K562 (cell line): ENCODE measurements around the gene NR1H2. TPM values are rescaled to one million over a fixed set of nuclear protein-coding genes. Genes with fewer than 3 reads are reported as not detected.

ENCODE experiments used
- ATAC-seq: fragments of 200-7000 bp; cut with Tn5 transposase; 3 replicates; pipeline ENCODE4 v1.9.1; 2020; ENCODE audit warnings: moderate library complexity
- BruUV-seq: library from RNA; stranded (reverse); fragments of 400-500 nt; replicated peaks from 2 replicates; lab custom pipeline; 2021; lab: Mats Ljungman, UMichigan
- CTCF ChIA-PET: fragments of 300-600 bp; formaldehyde crosslinking; extraction: SDS; loops from one replicate; lab custom pipeline; 2021; ENCODE audit warnings: low intra/inter-chr PET ratio; lab: Yijun Ruan, JAX
- POLR2A ChIA-PET: fragments of 300-600, 350-650 bp; sonication (Branson Sonifier 250); formaldehyde crosslinking; extraction: SDS; loops from one replicate; lab custom pipeline; 2021; ENCODE audit warnings: antibody characterized with exemption, inconsistent platforms; lab: Yijun Ruan, JAX
- DNase-seq, 4 experiments: peaks; one replicate each; pipeline versions ENCODE4 v3.0.0 to v3.0.0-alpha.2; 2011 to 2018; ENCODE audit warnings: low spot score in 3 of 4, mixed read lengths in 3 of 4; ENCODE audit errors: extremely low read depth in 1 of 4
- FAIRE-seq: peaks from 2 replicates; lab custom pipeline; 2011; peaks lifted over from hg19 to GRCh38; lab: Jason Lieb, UNC
- H2AFZ ChIP-seq: 2 replicates; pipeline ENCODE4 v1.6.0; 2011; ENCODE audit warnings: low read depth, low read length, control low read depth, inconsistent platforms
- H3K27ac ChIP-seq: fragments of 200-600 bp; 3 replicates; pipeline ENCODE4 v1.8.0; 2011; ENCODE audit warnings: low read depth, mild to moderate bottlenecking, control low read depth, inconsistent platforms, low read length, moderate library complexity, mixed read lengths; ENCODE audit errors: extremely low read depth
- H3K27me3 ChIP-seq, 2 experiments: fragments of 300-600 bp in 1 of 2; 2 replicates in 1 of 2; 3 replicates in 1 of 2; pipeline versions ENCODE4 v1.6.0 to v1.8.0; 2011; ENCODE audit warnings: inconsistent platforms in 2 of 2, low read length in 2 of 2, mild to moderate bottlenecking in 1 of 2, mixed read lengths in 1 of 2, moderate library complexity in 1 of 2; ENCODE audit not compliant: control insufficient read depth in 2 of 2, insufficient read depth in 2 of 2
- H3K36me3 ChIP-seq: fragments of 300-600 bp; 3 replicates; pipeline ENCODE4 v1.8.0; 2011; ENCODE audit warnings: mild to moderate bottlenecking, low read length, inconsistent platforms; ENCODE audit not compliant: control insufficient read depth, insufficient read depth
- H3K4me1 ChIP-seq, 2 experiments: fragments of 200-600 bp in 1 of 2; replicated peaks in 1 of 2; 2 replicates in 1 of 2; 3 replicates in 1 of 2; pipeline versions ENCODE4 v1.5.1 to v1.8.0; 2011; ENCODE audit warnings: inconsistent platforms in 2 of 2, low read length in 2 of 2, mild to moderate bottlenecking in 1 of 2, mixed read lengths in 1 of 2, moderate library complexity in 1 of 2; ENCODE audit not compliant: control insufficient read depth in 2 of 2, insufficient read depth in 2 of 2
- H3K4me2 ChIP-seq: 2 replicates; pipeline ENCODE4 v1.6.1; 2011; ENCODE audit warnings: low read length, control low read depth, inconsistent platforms, mixed read lengths; ENCODE audit not compliant: insufficient read depth
- H3K4me3 ChIP-seq: fragments of 200-600 bp; sonication (generic), shearing (Covaris generic); 2 replicates; pipeline ENCODE4 v1.5.1; 2016; ENCODE audit warnings: control low read depth, inconsistent platforms
- H3K79me2 ChIP-seq: fragments of 200-600 bp; 3 replicates; pipeline ENCODE4 v1.8.0; 2011; ENCODE audit warnings: low read length, inconsistent platforms; ENCODE audit not compliant: control insufficient read depth, insufficient read depth
- H3K9ac ChIP-seq, 2 experiments: 2 replicates each; pipeline versions ENCODE4 v1.6.0 to v1.6.1; 2011; ENCODE audit warnings: low read depth in 2 of 2, low read length in 2 of 2, control low read depth in 1 of 2, inconsistent platforms in 1 of 2, mild to moderate bottlenecking in 1 of 2, mixed read lengths in 1 of 2; ENCODE audit not compliant: insufficient read depth in 1 of 2
- H3K9me1 ChIP-seq: one replicate; pipeline ENCODE4 v1.6.0; 2011; ENCODE audit warnings: inconsistent platforms, mild to moderate bottlenecking, low read length, moderate library complexity; ENCODE audit not compliant: control insufficient read depth, insufficient read depth
- H3K9me3 ChIP-seq: replicated peaks from 2 replicates; pipeline ENCODE4 v1.5.1; 2011; ENCODE audit warnings: low read depth, low read length, inconsistent platforms; ENCODE audit not compliant: control insufficient read depth, insufficient read depth
- H4K20me1 ChIP-seq: replicated peaks from 2 replicates; pipeline ENCODE4 v1.6.1; 2011; ENCODE audit warnings: low read length, inconsistent platforms, mixed read lengths; ENCODE audit not compliant: control insufficient read depth, insufficient read depth
- EGR1 ChIP-seq: fragments of 450-650 bp; conservative IDR thresholded peaks from 2 replicates; pipeline ENCODE4 v1.6.1; 2017; ENCODE audit warnings: mild to moderate bottlenecking
- ELF4 ChIP-seq: fragments of 450-650 bp; formaldehyde crosslinking; IDR thresholded peaks from 2 replicates; pipeline ENCODE4 v1.4.0; 2022; ENCODE audit warnings: missing genetic modification characterization
- ESRRA ChIP-seq: fragments of 450-650 bp; IDR thresholded peaks from 2 replicates; pipeline ENCODE4 v1.6.1; 2014; ENCODE audit warnings: low read depth, mild to moderate bottlenecking, moderate library complexity, borderline replicate concordance
- KDM1A ChIP-seq, 2 experiments: fragments of 450-650 bp; IDR thresholded peaks; 2 replicates each; pipeline ENCODE4 v1.6.1; 2016; ENCODE audit warnings: mild to moderate bottlenecking in 2 of 2
- KLF16 ChIP-seq: IDR thresholded peaks from 2 replicates; pipeline ENCODE4 v1.6.1; 2016; ENCODE audit warnings: antibody characterized with exemption
- MYC ChIP-seq, 2 experiments: fragments of 250-450 bp in 1 of 2; sonication (Bioruptor Pico) in 1 of 2; IDR thresholded peaks; 2 replicates each; pipeline versions ENCODE4 v1.5.1 to v1.6.1; 2012 to 2021; ENCODE audit warnings: low read depth in 2 of 2, borderline replicate concordance in 1 of 2, improper control_type of control experiment in 1 of 2, low read length in 1 of 2, mild to moderate bottlenecking in 1 of 2, moderate library complexity in 1 of 2
- NR2C1 ChIP-seq, 2 experiments: fragments of 450-650 bp; IDR thresholded peaks; 2 replicates each; pipeline ENCODE4 v1.6.1; 2017; ENCODE audit warnings: mild to moderate bottlenecking in 2 of 2, antibody characterized with exemption in 1 of 2, inconsistent platforms in 1 of 2, missing compliant biosample characterization in 1 of 2, missing genetic modification characterization in 1 of 2
- NR2C2 ChIP-seq, 2 experiments: fragments of 200-800 bp in 1 of 2; sonication (Bioruptor generic) in 1 of 2; sonication (generic) in 1 of 2; formaldehyde crosslinking in 1 of 2; IDR thresholded peaks; 2 replicates each; pipeline versions ENCODE4 v1.6.1 to v1.8.0; 2016 to 2022; ENCODE audit warnings: mild to moderate bottlenecking in 1 of 2, missing compliant biosample characterization in 1 of 2, missing genetic modification characterization in 1 of 2, missing genetic modification reagents in 1 of 2
- POLR2G ChIP-seq: fragments of 200-400 bp; formaldehyde crosslinking; IDR thresholded peaks from 2 replicates; pipeline ENCODE4 v1.6.1; 2017; ENCODE audit warnings: low read depth, mild to moderate bottlenecking, antibody characterized with exemption, low read length, moderate library complexity
- RBFOX2 ChIP-seq: fragments of 200-400 bp; formaldehyde crosslinking; IDR thresholded peaks from 2 replicates; pipeline ENCODE4 v1.6.1; 2017; ENCODE audit warnings: low read depth, mild to moderate bottlenecking, low read length, moderate library complexity
- YY1 ChIP-seq, 3 experiments: IDR thresholded peaks; 2 replicates each; pipeline ENCODE4 v1.6.1; 2011; ENCODE audit warnings: low read length in 2 of 3, mild to moderate bottlenecking in 2 of 3, moderate library complexity in 2 of 3, borderline replicate concordance in 1 of 3, control low read depth in 1 of 3, low read depth in 1 of 3; ENCODE audit not compliant: insufficient read depth in 3 of 3, insufficient replicate concordance in 2 of 3, control insufficient read depth in 1 of 3, insufficient read length in 1 of 3; ENCODE audit errors: extremely low read depth in 1 of 3
- ZNF253 ChIP-seq: fragments of 250-450 bp; sonication (Bioruptor Pico); conservative IDR thresholded peaks from 2 replicates; pipeline ENCODE4 v1.6.1; 2021; ENCODE audit warnings: mild to moderate bottlenecking
- WGBS: fragments of 100-300 bp; shearing (Covaris generic); methylation state at CpG from one replicate; pipeline ENCODE4 v1.1.6; 2016; ENCODE audit warnings: low coverage, mixed read lengths; ENCODE audit not compliant: insufficient coverage; ENCODE audit errors: missing lambda C conversion rate; 5-methylcytosine and 5-hydroxymethylcytosine counted together
- in situ Hi-C: fragments of 300-500 bp; cut with MboI; formaldehyde crosslinking; loops from 4 replicates; pipeline ENCODE4 v1.15.0; 2018; ENCODE audit warnings: inconsistent platforms, mixed read lengths
- intact Hi-C: fragments of 100-400 bp; cut with micrococcal nuclease; formaldehyde crosslinking; loops from 2 replicates; pipeline ENCODE4 v1.14.2; 2022
- polyA plus RNA-seq, 8 experiments: library from polyadenylated mRNA; depleted of rRNA in 4 of 8; stranded (reverse) in 5 of 8; unstranded in 3 of 8; fragments of >200 nt; fragmentation: Nextera tagmentation in 2 of 8; fragmentation: Illumina TruSeq in 1 of 8; extraction: Ambion mirVana in 2 of 8; extraction: Trizol in 1 of 8; gene quantifications; 2 replicates each; pipeline versions ENCODE4 v1.2.1 to v1.2.3, GENCODE V29; 2011 to 2014; ENCODE audit warnings: inconsistent platforms in 1 of 8, missing spikeins in 1 of 8
- total RNA-seq, 7 experiments: library from RNA; depleted of rRNA in 6 of 7; stranded (reverse); fragments of >200 nt in 6 of 7; fragmentation: Illumina TruSeq in 2 of 7; extraction: Trizol in 2 of 7; gene quantifications; 2 replicates each; pipeline versions ENCODE4 v1.2.1 to v1.2.3, GENCODE V29; 2011 to 2021; ENCODE audit warnings: low replicate concordance in 1 of 7

The NR1H2 gene
- total and polyA plus RNA-seq, 9 of the 15 experiments (the other 6 are each of a cell fraction or from before 2014, with no cell fraction given) = 0.11 to 73.8 (median 24.0) TPM

GRCh38 chr19:50402544-50403301, 26.5 kb downstream of the NR1H2 start:
- CTCF ChIA-PET = no interaction called here
- TF ChIP-seq POLR2G (peak; percentile 49), ELF4 (CRISPR knock-in tag) (no peak), RBFOX2 (peak; percentile 43)
- Histone ChIP-seq H3K9ac (no peak overlapping the region; a peak in 1 of 4 replicates), H3K4me1 (peaks cover 0 to 24% of the 10 kb centered on the region in 2 experiments; a peak in 2 of 5 replicates), H3K36me3 (peaks cover 78% of the 10 kb centered on the region; the same call in 2 of the 3 replicates), H3K79me2 (peaks cover 12% of the 10 kb centered on the region; the same call in 2 of the 3 replicates), H3K27me3 (no peaks in the 10 kb centered on the region), H3K27ac (no peak overlapping the region), H3K4me2 (no peak overlapping the region), H3K9me3 (no peaks in the 10 kb centered on the region), H4K20me1 (0 out of 2 replicates have a peak, but pooled peaks cover 4% of the 10 kb centered on the region), H3K4me3 (no peak overlapping the region), H2AFZ (no peak overlapping the region), H3K9me1 (no peaks in the 10 kb centered on the region)
- WGBS = 95% methylated on average over 31 of the region's 41 CpGs
- intact Hi-C loops = no loop called here
- FAIRE-seq (no peak), DNase-seq (no peak), ATAC-seq (no peak)
- POLR2A ChIA-PET = no interaction called here
- BruUV-seq = no TSS peak
- in situ Hi-C loops = no loop called here

- peaks cover 86% of the 10 kb centered on the region; the same call in 2 of the 3 replicates for H3K36me3 ChIP-seq
- in situ Hi-C loops (no loop called here), intact Hi-C loops (no loop called here)
- H3K79me2 ChIP-seq = no peaks in the 10 kb centered on the region
- no peak overlapping the region for H3K4me2 ChIP-seq
- H4K20me1 ChIP-seq = no peaks in the 10 kb centered on the region
- H3K27ac ChIP-seq = no peak overlapping the region
- BruUV-seq = no TSS peak
- no peak overlapping the region for H2AFZ ChIP-seq
- no peaks in the 10 kb centered on the region for H3K27me3 ChIP-seq
- no peaks in the 10 kb centered on the region for H3K9me1 ChIP-seq
- DNase-seq = no peak
- no peak for ATAC-seq
- FAIRE-seq = no peak
- peaks cover 0 to 20% of the 10 kb centered on the region in 2 experiments; a peak in 1 of 5 replicates for H3K4me1 ChIP-seq
- ChIA-PET CTCF (no interaction called here), POLR2A (no interaction called here)
- H3K4me3 ChIP-seq = no peak overlapping the region
- TF ChIP-seq KDM1A (IDR thresholded peaks at IDR 0.05) (peak; percentile 26 to 39; a peak in 3 of 4 replicates), YY1 (IDR thresholded peaks at IDR 0.05; ENCODE audit: borderline replicate concordance in 1 of 3, control insufficient read depth in 1 of 3, extremely low read depth in 1 of 3, insufficient read depth in 3 of 3, insufficient read length in 1 of 3, insufficient replicate concordance in 2 of 3, low read depth in 1 of 3, low read length in 2 of 3) (no peak), EGR1 (peak; percentile 77), MYC (IDR thresholded peaks at IDR 0.05; ENCODE audit: low read depth, low read length) (no peak), MYC (CRISPR knock-in tag; IDR thresholded peaks at IDR 0.05; ENCODE audit: borderline replicate concordance, low read depth) (no peak), NR2C1 (IDR thresholded peaks at IDR 0.05) (peak; percentile 95), NR2C1 (tag; IDR thresholded peaks at IDR 0.05) (peak; percentile 96), KLF16 (no peak), POLR2G (peak; percentile 31; the same call in 1 of the 2 replicates), RBFOX2 (0 out of 2 replicates have a peak, but pooled peaks have one; percentile 11), ESRRA (peak; percentile 72; the same call in 1 of the 2 replicates), NR2C2 (CRISPR knock-in tag; IDR thresholded peaks at IDR 0.05) (peak; percentile 92), NR2C2 (tag; IDR thresholded peaks at IDR 0.05) (peak; percentile 88), ZNF253 (CRISPR knock-in tag) (no peak)
- H3K9me3 ChIP-seq = no peaks in the 10 kb centered on the region
- H3K9ac ChIP-seq = no peak overlapping the region; a peak in 1 of 4 replicates
- WGBS = 83% methylated on average over 16 of the region's 22 CpGs
Measured at GRCh38 chr19:50406156-50406820, 30.0 kb downstream of the NR1H2 start.
